ENCODE measurements around the gene DIP2C. TPM values are rescaled to one million over a fixed set of nuclear protein-coding genes. Genes with fewer than 3 reads are reported as not detected.
A peak's percentile ranks its signal among the peaks of the same experiment; 100 is the strongest.
"Not testable (repeated sequence)": the region's sequence is repeated elsewhere in the genome, so short reads cannot be mapped to it uniquely, and the experiment has no call there.

DIP2C gene
- total RNA-seq, 4 donors from 2014 or later = 2.4 to 14.9 (median 6.1) TPM

- TF ChIP-seq CTCF (IDR thresholded peaks at IDR 0.05) (no peak), POLR2A (IDR thresholded peaks at IDR 0.05) (no peak)
- Histone ChIP-seq H3K4me3 (no peak overlapping the region), H3K4me1 (peaks cover 0 to 12% (median 5%) of the 10 kb centered on the region in 3 donors), H3K27ac (peak overlapping the region in 1 of 4 donors; percentile 13), H3K27me3 (no peaks in the 10 kb centered on the region), H3K36me3 (peaks cover 0 to 48% (median 0%) of the 10 kb centered on the region in 3 donors), H3K9me3 (no peaks in the 10 kb centered on the region)
- intact Hi-C loops (cut with DNase I) = no loop called here
- no peak for DNase-seq
- 81 to 82% methylated on average over 19 to 21 of the region's 22 CpGs for WGBS, 2 donors
These were observed 319.6 kb downstream of the DIP2C start for GRCh38 chr10:369684-370448.

- DNase-seq = no peak
- Histone ChIP-seq H3K4me1 (peaks cover 0 to 12% (median 5%) of the 10 kb centered on the region in 3 donors), H3K4me3 (no peak overlapping the region), H3K27me3 (no peaks in the 10 kb centered on the region), H3K27ac (no peak overlapping the region), H3K9me3 (no peaks in the 10 kb centered on the region), H3K36me3 (peaks cover 0 to 48% (median 0%) of the 10 kb centered on the region in 3 donors)
- 84 to 91% methylated on average over 10 to 14 of the region's 18 CpGs for WGBS, 2 donors
- intact Hi-C loops (cut with DNase I) = no loop called here
- TF ChIP-seq POLR2A (IDR thresholded peaks at IDR 0.05) = no peak
- no peak for TF ChIP-seq CTCF (IDR thresholded peaks at IDR 0.05)
These were observed 320.2 kb downstream of the DIP2C start for GRCh38 chr10:369221-369683.

GRCh38 chr10:368579-369220, 320.8 kb downstream of the DIP2C start:
- H3K4me1 ChIP-seq = peaks cover 0 to 9% (median 4%) of the 10 kb centered on the region in 3 donors
- H3K36me3 ChIP-seq = peaks cover 0 to 53% (median 1%) of the 10 kb centered on the region in 3 donors
- H3K4me3 ChIP-seq = no peak overlapping the region
- no peak overlapping the region for H3K27ac ChIP-seq
- no peak for DNase-seq
- H3K9me3 ChIP-seq = no peaks in the 10 kb centered on the region
- intact Hi-C loops (cut with DNase I) = no loop called here
- WGBS, 2 donors = 90 to 93% methylated on average over 7 to 8 of the region's 17 CpGs
- TF ChIP-seq CTCF (IDR thresholded peaks at IDR 0.05) (no peak), POLR2A (IDR thresholded peaks at IDR 0.05) (no peak)
- no peaks in the 10 kb centered on the region for H3K27me3 ChIP-seq

- intact Hi-C loops (cut with DNase I); H3K27ac ChIP-seq; H3K4me3 ChIP-seq; H3K4me1 ChIP-seq; DNase-seq; H3K27me3 ChIP-seq; H3K9me3 ChIP-seq: not testable (repeated sequence)
- 91 to 96% methylated on average over 3 to 10 of the region's 16 CpGs for WGBS, 2 donors
- peaks cover 0 to 59% (median 7%) of the 10 kb centered on the region in 3 donors for H3K36me3 ChIP-seq
These were observed 321.4 kb downstream of the DIP2C start for GRCh38 chr10:368107-368506.

GRCh38 chr10:367636-368035, 321.8 kb downstream of the DIP2C start:
- Histone ChIP-seq H3K36me3 (peaks cover 0 to 64% (median 7%) of the 10 kb centered on the region in 3 donors), H3K27ac (no peak overlapping the region), H3K9me3 (no peaks in the 10 kb centered on the region), H3K27me3 (no peaks in the 10 kb centered on the region), H3K4me3 (no peak overlapping the region), H3K4me1 (peaks cover 0 to 4% (median 0%) of the 10 kb centered on the region in 3 donors)
- TF ChIP-seq CTCF (IDR thresholded peaks at IDR 0.05) (no peak), POLR2A (IDR thresholded peaks at IDR 0.05) (no peak)
- DNase-seq = no peak
- intact Hi-C loops (cut with DNase I) = no loop called here
- WGBS, 2 donors = 93 to 95% methylated on average over 10 to 12 of the region's 25 CpGs
